ENCODE measurements around the gene TTF1. TPM values are rescaled to one million over a fixed set of nuclear protein-coding genes. Genes with fewer than 3 reads are reported as not detected.

The TTF1 gene
- total RNA-seq, 1 donor from 2014 or later: 18.0 TPM

- DNase-seq: no peak
- peaks cover 14% of the 10 kb centered on the region for H3K4me1 Mint-ChIP-seq (ENCODE audit: low read depth, unreplicated experiment)
- H3K36me3 Mint-ChIP-seq (ENCODE audit: unreplicated experiment): no peaks in the 10 kb centered on the region
- no peak overlapping the region for H3K27ac Mint-ChIP-seq (ENCODE audit: unreplicated experiment)
- H3K9me3 Mint-ChIP-seq (ENCODE audit: unreplicated experiment): no peaks in the 10 kb centered on the region
- H3K4me3 Mint-ChIP-seq (ENCODE audit: unreplicated experiment): no peak overlapping the region
- peaks cover 4% of the 10 kb centered on the region for H3K27me3 Mint-ChIP-seq (ENCODE audit: unreplicated experiment)
- TF ChIP-seq CTCF (IDR thresholded peaks at IDR 0.05; ENCODE audit: partially characterized antibody, unreplicated experiment): no peak
Measured at GRCh38 chr9:132423503-132423902, 16.9 kb upstream of the TTF1 start.

DNA sequence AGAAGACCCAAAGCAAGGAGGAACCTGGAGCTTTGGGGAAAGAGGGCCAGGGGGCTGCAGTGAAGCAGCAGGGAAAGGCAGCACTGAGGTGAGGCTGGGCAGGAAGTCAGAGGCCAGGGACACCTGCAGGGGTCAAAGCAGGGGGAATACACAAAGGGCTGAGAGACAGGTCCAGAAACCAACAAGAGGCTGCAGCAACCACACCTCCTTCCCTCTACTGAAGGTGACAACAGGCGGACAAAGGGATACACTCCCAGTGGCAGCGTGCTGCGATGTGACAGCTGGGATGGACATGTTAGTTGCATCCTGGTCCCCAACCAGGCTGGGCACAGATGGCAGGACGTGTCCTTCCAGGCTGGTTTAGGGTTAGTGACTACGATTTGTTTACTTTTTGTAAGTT, 15.9 kb upstream of the TTF1 start:
- Mint-ChIP-seq H3K27ac (ENCODE audit: unreplicated experiment) (no peak overlapping the region), H3K9me3 (ENCODE audit: unreplicated experiment) (no peaks in the 10 kb centered on the region), H3K36me3 (ENCODE audit: unreplicated experiment) (no peaks in the 10 kb centered on the region), H3K4me3 (ENCODE audit: unreplicated experiment) (no peak overlapping the region), H3K4me1 (ENCODE audit: low read depth, unreplicated experiment) (peaks cover 14% of the 10 kb centered on the region), H3K27me3 (ENCODE audit: unreplicated experiment) (peaks cover 4% of the 10 kb centered on the region)
- no peak for DNase-seq
- TF ChIP-seq CTCF (IDR thresholded peaks at IDR 0.05; ENCODE audit: partially characterized antibody, unreplicated experiment): no peak

- no peak for TF ChIP-seq CTCF (IDR thresholded peaks at IDR 0.05; ENCODE audit: partially characterized antibody, unreplicated experiment)
- DNase-seq: no peak
- Mint-ChIP-seq H3K4me3 (ENCODE audit: unreplicated experiment) (no peak overlapping the region), H3K4me1 (ENCODE audit: low read depth, unreplicated experiment) (no peaks in the 10 kb centered on the region), H3K27me3 (ENCODE audit: unreplicated experiment) (peaks cover 2% of the 10 kb centered on the region), H3K27ac (ENCODE audit: unreplicated experiment) (no peak overlapping the region), H3K9me3 (ENCODE audit: unreplicated experiment) (no peaks in the 10 kb centered on the region), H3K36me3 (ENCODE audit: unreplicated experiment) (no peaks in the 10 kb centered on the region)
Measured at GRCh38 chr9:132418726-132419363, 12.2 kb upstream of the TTF1 start.

DNA sequence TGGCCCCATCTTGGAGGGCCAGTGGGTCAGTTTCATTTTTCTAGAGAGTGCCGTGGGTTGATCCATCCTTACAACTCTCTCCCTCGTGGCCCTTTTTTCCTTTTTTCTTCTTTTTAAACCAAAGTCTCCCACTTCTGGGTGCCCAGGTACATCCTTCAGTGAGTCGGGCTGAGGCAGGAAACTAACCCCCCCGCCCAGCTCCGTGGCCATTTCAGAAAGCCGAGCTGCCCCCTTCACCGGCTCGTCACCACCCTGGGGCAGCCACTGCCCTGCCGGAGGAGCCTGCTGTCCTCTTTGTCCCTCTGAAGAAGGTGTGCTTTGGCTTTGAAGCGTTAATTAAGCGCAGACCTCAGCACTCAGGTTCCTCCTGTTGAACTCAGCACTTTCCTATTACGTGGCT, 8.5 kb upstream of the TTF1 start:
- Mint-ChIP-seq H3K4me1 (ENCODE audit: low read depth, unreplicated experiment) (no peaks in the 10 kb centered on the region), H3K4me3 (ENCODE audit: unreplicated experiment) (no peak overlapping the region), H3K27ac (ENCODE audit: unreplicated experiment) (no peak overlapping the region), H3K27me3 (ENCODE audit: unreplicated experiment) (peaks cover 7% of the 10 kb centered on the region), H3K36me3 (ENCODE audit: unreplicated experiment) (no peaks in the 10 kb centered on the region), H3K9me3 (ENCODE audit: unreplicated experiment) (no peaks in the 10 kb centered on the region)
- TF ChIP-seq CTCF (IDR thresholded peaks at IDR 0.05; ENCODE audit: partially characterized antibody, unreplicated experiment): no peak
- DNase-seq: no peak

DNA sequence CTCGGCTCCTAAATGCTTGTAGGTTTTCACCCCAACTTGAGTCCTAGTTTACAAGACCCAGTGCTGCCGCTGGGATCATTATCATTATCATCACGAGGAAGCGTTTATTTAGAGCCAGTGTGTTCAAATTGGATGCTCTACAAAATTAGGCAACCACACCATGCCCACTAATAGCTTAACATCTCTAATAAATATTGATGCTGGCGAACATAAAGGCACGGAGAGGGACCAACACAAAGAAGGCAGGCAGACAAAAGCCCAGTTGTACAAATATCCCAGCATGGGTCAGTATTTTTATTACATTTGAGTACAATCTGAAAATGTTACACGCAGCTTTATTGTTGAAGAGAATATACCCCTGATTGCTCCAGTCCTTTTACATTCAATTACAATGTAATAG, 8.1 kb upstream of the TTF1 start:
- no peak for TF ChIP-seq CTCF (IDR thresholded peaks at IDR 0.05; ENCODE audit: partially characterized antibody, unreplicated experiment)
- no peaks in the 10 kb centered on the region for H3K36me3 Mint-ChIP-seq (ENCODE audit: unreplicated experiment)
- H3K27me3 Mint-ChIP-seq (ENCODE audit: unreplicated experiment): peaks cover 7% of the 10 kb centered on the region
- no peak for DNase-seq
- no peak overlapping the region for H3K27ac Mint-ChIP-seq (ENCODE audit: unreplicated experiment)
- no peaks in the 10 kb centered on the region for H3K4me1 Mint-ChIP-seq (ENCODE audit: low read depth, unreplicated experiment)
- no peaks in the 10 kb centered on the region for H3K9me3 Mint-ChIP-seq (ENCODE audit: unreplicated experiment)
- no peak overlapping the region for H3K4me3 Mint-ChIP-seq (ENCODE audit: unreplicated experiment)

All from glutamatergic neuron (in vitro differentiated cells).